ENCODE measurements around the gene FAM3C.

DNA sequence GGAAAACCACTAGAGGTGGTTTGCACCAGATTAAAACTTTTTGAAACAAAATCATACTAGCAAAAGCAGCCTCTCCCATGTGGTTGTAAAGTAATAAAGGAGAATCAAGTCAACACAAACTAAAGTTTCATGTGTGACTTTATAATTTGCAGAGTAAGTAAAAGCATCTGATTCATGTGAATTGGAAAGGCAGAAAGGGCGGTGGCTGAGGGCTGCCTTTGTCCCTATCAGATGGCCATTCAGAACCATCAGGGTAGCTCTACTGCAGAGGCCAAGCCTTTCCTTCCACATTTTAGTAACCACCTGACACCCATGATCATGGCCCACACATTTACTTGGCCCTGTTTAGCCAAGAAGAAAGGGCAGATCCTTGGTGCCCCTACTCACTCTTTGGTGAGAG is 51.6 kb downstream of the FAM3C start:
- TF ChIP-seq EZH2phosphoT487 (IDR thresholded peaks at IDR 0.05; ENCODE audit: borderline replicate concordance) = no peak
- TF ChIP-seq, protein P1, sequence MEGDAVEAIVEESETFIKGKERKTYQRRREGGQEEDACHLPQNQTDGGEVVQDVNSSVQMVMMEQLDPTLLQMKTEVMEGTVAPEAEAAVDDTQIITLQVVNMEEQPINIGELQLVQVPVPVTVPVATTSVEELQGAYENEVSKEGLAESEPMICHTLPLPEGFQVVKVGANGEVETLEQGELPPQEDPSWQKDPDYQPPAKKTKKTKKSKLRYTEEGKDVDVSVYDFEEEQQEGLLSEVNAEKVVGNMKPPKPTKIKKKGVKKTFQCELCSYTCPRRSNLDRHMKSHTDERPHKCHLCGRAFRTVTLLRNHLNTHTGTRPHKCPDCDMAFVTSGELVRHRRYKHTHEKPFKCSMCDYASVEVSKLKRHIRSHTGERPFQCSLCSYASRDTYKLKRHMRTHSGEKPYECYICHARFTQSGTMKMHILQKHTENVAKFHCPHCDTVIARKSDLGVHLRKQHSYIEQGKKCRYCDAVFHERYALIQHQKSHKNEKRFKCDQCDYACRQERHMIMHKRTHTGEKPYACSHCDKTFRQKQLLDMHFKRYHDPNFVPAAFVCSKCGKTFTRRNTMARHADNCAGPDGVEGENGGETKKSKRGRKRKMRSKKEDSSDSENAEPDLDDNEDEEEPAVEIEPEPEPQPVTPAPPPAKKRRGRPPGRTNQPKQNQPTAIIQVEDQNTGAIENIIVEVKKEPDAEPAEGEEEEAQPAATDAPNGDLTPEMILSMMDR (IDR thresholded peaks at IDR 0.05 in 2 of 3, conservative IDR thresholded peaks at IDR 0.05 in 1 of 3; ENCODE audit: borderline replicate concordance in 1 of 3, insufficient read depth in 1 of 3, low read depth in 2 of 3, low read length in 2 of 3) = no peak
- TF ChIP-seq YY1 (IDR thresholded peaks at IDR 0.05; ENCODE audit: extremely low read depth, insufficient replicate concordance, low read depth, low read length) = no peak
- TF ChIP-seq, protein P2, sequence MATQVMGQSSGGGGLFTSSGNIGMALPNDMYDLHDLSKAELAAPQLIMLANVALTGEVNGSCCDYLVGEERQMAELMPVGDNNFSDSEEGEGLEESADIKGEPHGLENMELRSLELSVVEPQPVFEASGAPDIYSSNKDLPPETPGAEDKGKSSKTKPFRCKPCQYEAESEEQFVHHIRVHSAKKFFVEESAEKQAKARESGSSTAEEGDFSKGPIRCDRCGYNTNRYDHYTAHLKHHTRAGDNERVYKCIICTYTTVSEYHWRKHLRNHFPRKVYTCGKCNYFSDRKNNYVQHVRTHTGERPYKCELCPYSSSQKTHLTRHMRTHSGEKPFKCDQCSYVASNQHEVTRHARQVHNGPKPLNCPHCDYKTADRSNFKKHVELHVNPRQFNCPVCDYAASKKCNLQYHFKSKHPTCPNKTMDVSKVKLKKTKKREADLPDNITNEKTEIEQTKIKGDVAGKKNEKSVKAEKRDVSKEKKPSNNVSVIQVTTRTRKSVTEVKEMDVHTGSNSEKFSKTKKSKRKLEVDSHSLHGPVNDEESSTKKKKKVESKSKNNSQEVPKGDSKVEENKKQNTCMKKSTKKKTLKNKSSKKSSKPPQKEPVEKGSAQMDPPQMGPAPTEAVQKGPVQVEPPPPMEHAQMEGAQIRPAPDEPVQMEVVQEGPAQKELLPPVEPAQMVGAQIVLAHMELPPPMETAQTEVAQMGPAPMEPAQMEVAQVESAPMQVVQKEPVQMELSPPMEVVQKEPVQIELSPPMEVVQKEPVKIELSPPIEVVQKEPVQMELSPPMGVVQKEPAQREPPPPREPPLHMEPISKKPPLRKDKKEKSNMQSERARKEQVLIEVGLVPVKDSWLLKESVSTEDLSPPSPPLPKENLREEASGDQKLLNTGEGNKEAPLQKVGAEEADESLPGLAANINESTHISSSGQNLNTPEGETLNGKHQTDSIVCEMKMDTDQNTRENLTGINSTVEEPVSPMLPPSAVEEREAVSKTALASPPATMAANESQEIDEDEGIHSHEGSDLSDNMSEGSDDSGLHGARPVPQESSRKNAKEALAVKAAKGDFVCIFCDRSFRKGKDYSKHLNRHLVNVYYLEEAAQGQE (IDR thresholded peaks at IDR 0.05; ENCODE audit: low read depth) = no peak
- peak; percentile 48; the same call in 1 of the 2 replicates for TF ChIP-seq POLR2AphosphoS5 (IDR thresholded peaks at IDR 0.05; ENCODE audit: low read depth, low read length)
